ENCODE measurements around the gene ARHGAP18.

The ARHGAP18 gene

GRCh38 chr6:129748901-129749748, 39.1 kb upstream of the ARHGAP18 start:
- H3K27me3 ChIP-seq (replicated peaks in 2 of 5; ENCODE audit: control insufficient read depth in 4 of 5, insufficient read depth in 5 of 5, low read length in 4 of 5): peaks cover 0 to 34% (median 5%) of the 10 kb centered on the region in 5 experiments
- H3K4me1 ChIP-seq (ENCODE audit: control extremely low read depth in 1 of 4, control insufficient read depth in 4 of 4, insufficient read depth in 4 of 4, low read length in 3 of 4): peaks cover 22 to 41% (median 29%) of the 10 kb centered on the region in 4 experiments
- no peaks in the 10 kb centered on the region for H3K36me3 ChIP-seq (ENCODE audit: control insufficient read depth in 4 of 4, insufficient read depth in 4 of 4, low read length in 3 of 4)
- ChIA-PET POLR2A (no interaction called here), CTCF (interaction anchor here (0.8 to 1.5 kb wide), 5 partner anchors 18 to 145 kb away, joined by 3 to 6 read pairs (median 4); no protein-coding TSS in a partner anchor)
- H3K4me3 ChIP-seq (ENCODE audit: control insufficient read depth in 1 of 7, extremely low read depth in 1 of 7, insufficient read depth in 4 of 7, low read depth in 2 of 7, low read length in 6 of 7): peak overlapping the region in 3 of 7 experiments; percentile 15 to 62 (median 28)
- DNase-seq: no peak
- WGBS (ENCODE audit: insufficient coverage): 67% methylated on average over 5 of the region's 7 CpGs
- H3K27ac ChIP-seq (ENCODE audit: insufficient read depth in 1 of 2, low read depth in 1 of 2, low read length in 2 of 2, poor library complexity in 1 of 2, severe bottlenecking in 2 of 2): no peak overlapping the region
- H3K9me3 ChIP-seq (ENCODE audit: control extremely low read depth in 1 of 5, control insufficient read depth in 4 of 5, insufficient read depth in 2 of 5, low read depth in 1 of 5, low read length in 4 of 5): no peaks in the 10 kb centered on the region

GRCh38 chr6:129748212-129748900, 38.4 kb upstream of the ARHGAP18 start:
- peak overlapping the region in 5 of 7 experiments; percentile 8 to 62 (median 33) for H3K4me3 ChIP-seq (ENCODE audit: control insufficient read depth in 1 of 7, extremely low read depth in 1 of 7, insufficient read depth in 4 of 7, low read depth in 2 of 7, low read length in 6 of 7)
- WGBS (ENCODE audit: insufficient coverage): 9% methylated on average over 2 of the region's 4 CpGs
- DNase-seq: peak in 2 of 3 donors; percentile 74 to 83
- peaks cover 0 to 38% (median 5%) of the 10 kb centered on the region in 5 experiments for H3K27me3 ChIP-seq (replicated peaks in 2 of 5; ENCODE audit: control insufficient read depth in 4 of 5, insufficient read depth in 5 of 5, low read length in 4 of 5)
- POLR2A ChIA-PET: interaction anchor here (0.6 kb wide), 1 partner anchor 35 kb away, joined by 3 read pairs; no protein-coding TSS in a partner anchor
- no peak overlapping the region for H3K27ac ChIP-seq (ENCODE audit: insufficient read depth in 1 of 2, low read depth in 1 of 2, low read length in 2 of 2, poor library complexity in 1 of 2, severe bottlenecking in 2 of 2)
- peaks cover 22 to 38% (median 29%) of the 10 kb centered on the region in 4 experiments for H3K4me1 ChIP-seq (ENCODE audit: control extremely low read depth in 1 of 4, control insufficient read depth in 4 of 4, insufficient read depth in 4 of 4, low read length in 3 of 4)
- H3K9me3 ChIP-seq (ENCODE audit: control extremely low read depth in 1 of 5, control insufficient read depth in 4 of 5, insufficient read depth in 2 of 5, low read depth in 1 of 5, low read length in 4 of 5): no peaks in the 10 kb centered on the region
- no peaks in the 10 kb centered on the region for H3K36me3 ChIP-seq (ENCODE audit: control insufficient read depth in 4 of 4, insufficient read depth in 4 of 4, low read length in 3 of 4)
- CTCF ChIA-PET: interaction anchor here (0.8 to 1.4 kb wide), 3 partner anchors 19 to 145 kb away, joined by 3 to 4 read pairs (median 4); no protein-coding TSS in a partner anchor

DNA sequence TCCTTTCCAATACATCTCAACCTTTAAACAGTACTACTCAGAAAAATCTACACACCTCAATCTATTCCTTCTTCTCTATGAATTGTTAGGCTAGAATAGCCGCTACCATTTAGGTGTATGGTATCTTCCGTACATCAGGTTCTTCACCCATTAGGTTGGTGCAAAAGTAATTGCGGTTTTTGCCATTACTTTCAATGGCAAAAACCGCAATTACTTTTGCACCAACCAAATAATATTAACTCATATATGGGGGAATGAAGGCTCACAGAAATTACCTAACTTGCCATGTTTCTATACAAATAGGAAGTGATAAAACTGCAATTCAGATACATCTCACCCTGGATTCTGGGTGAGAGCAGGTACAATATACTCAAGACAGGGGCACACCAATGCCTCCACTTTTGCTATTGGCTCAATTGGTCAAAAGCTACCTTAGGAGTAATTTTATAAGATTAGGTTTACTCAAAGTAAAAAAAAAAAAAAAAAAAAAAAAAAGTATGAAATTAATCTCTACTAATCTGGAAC, 37.7 kb upstream of the ARHGAP18 start:
- Histone ChIP-seq H3K9me3 (ENCODE audit: control extremely low read depth in 1 of 5, control insufficient read depth in 4 of 5, insufficient read depth in 2 of 5, low read depth in 1 of 5, low read length in 4 of 5) (no peaks in the 10 kb centered on the region), H3K4me1 (ENCODE audit: control extremely low read depth in 1 of 4, control insufficient read depth in 4 of 4, insufficient read depth in 4 of 4, low read length in 3 of 4) (peaks cover 22 to 31% (median 29%) of the 10 kb centered on the region in 4 experiments), H3K27me3 (replicated peaks in 2 of 5; ENCODE audit: control insufficient read depth in 4 of 5, insufficient read depth in 5 of 5, low read length in 4 of 5) (peaks cover 0 to 41% (median 5%) of the 10 kb centered on the region in 5 experiments), H3K36me3 (ENCODE audit: control insufficient read depth in 4 of 4, insufficient read depth in 4 of 4, low read length in 3 of 4) (no peaks in the 10 kb centered on the region), H3K27ac (ENCODE audit: insufficient read depth in 1 of 2, low read depth in 1 of 2, low read length in 2 of 2, poor library complexity in 1 of 2, severe bottlenecking in 2 of 2) (no peak overlapping the region), H3K4me3 (ENCODE audit: control insufficient read depth in 1 of 7, extremely low read depth in 1 of 7, insufficient read depth in 4 of 7, low read depth in 2 of 7, low read length in 6 of 7) (peak overlapping the region in 1 of 7 experiments; percentile 44)
- no CpG with 5 or more reads among the region's 4 CpGs for WGBS (ENCODE audit: insufficient coverage)
- no peak for DNase-seq
- POLR2A ChIA-PET: no interaction called here
- CTCF ChIA-PET: interaction anchor here (0.8 to 1.4 kb wide), 3 partner anchors 18 to 144 kb away, joined by 3 to 4 read pairs (median 4); no protein-coding TSS in a partner anchor

DNA sequence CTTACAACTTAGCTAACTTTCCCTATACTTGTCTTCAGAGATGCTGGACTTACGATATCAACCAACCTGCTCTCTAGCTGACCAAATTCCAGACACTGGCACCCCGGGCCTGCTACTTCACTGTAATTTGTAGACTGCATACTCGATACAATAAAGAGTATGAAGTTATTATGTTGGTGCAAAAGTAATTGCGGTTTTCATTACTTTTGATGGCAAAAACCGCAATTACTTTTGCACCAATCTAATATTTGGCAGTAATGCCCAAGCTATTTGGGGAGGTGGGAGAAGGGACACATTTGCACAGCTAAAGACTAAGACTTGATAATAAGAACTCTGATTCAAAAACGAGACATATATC, 34.9 kb upstream of the ARHGAP18 start:
- Histone ChIP-seq H3K36me3 (ENCODE audit: control insufficient read depth in 4 of 4, insufficient read depth in 4 of 4, low read length in 3 of 4) (no peaks in the 10 kb centered on the region), H3K4me1 (ENCODE audit: control extremely low read depth in 1 of 4, control insufficient read depth in 4 of 4, insufficient read depth in 4 of 4, low read length in 3 of 4) (peaks cover 16 to 22% (median 18%) of the 10 kb centered on the region in 4 experiments), H3K4me3 (ENCODE audit: control insufficient read depth in 1 of 7, extremely low read depth in 1 of 7, insufficient read depth in 4 of 7, low read depth in 2 of 7, low read length in 6 of 7) (no peak overlapping the region), H3K27me3 (replicated peaks in 2 of 5; ENCODE audit: control insufficient read depth in 4 of 5, insufficient read depth in 5 of 5, low read length in 4 of 5) (peaks cover 0 to 55% (median 7%) of the 10 kb centered on the region in 5 experiments), H3K9me3 (ENCODE audit: control extremely low read depth in 1 of 5, control insufficient read depth in 4 of 5, insufficient read depth in 2 of 5, low read depth in 1 of 5, low read length in 4 of 5) (no peaks in the 10 kb centered on the region), H3K27ac (ENCODE audit: insufficient read depth in 1 of 2, low read depth in 1 of 2, low read length in 2 of 2, poor library complexity in 1 of 2, severe bottlenecking in 2 of 2) (no peak overlapping the region)
- no peak for DNase-seq
- ChIA-PET POLR2A (no interaction called here), CTCF (interaction anchor here (0.9 to 5.7 kb wide), 5 partner anchors 14 to 147 kb away, joined by 3 to 27 read pairs (median 4); no protein-coding TSS in a partner anchor)
- 94% methylated on average over 4 of the region's 6 CpGs for WGBS (ENCODE audit: insufficient coverage)

- peaks cover 12 to 16% (median 13%) of the 10 kb centered on the region in 4 experiments for H3K4me1 ChIP-seq (ENCODE audit: control extremely low read depth in 1 of 4, control insufficient read depth in 4 of 4, insufficient read depth in 4 of 4, low read length in 3 of 4)
- CTCF ChIA-PET: interaction anchor here (0.9 to 5.7 kb wide), 6 partner anchors 14 to 147 kb away, joined by 3 to 27 read pairs (median 4); no protein-coding TSS in a partner anchor
- no peak overlapping the region for H3K27ac ChIP-seq (ENCODE audit: insufficient read depth in 1 of 2, low read depth in 1 of 2, low read length in 2 of 2, poor library complexity in 1 of 2, severe bottlenecking in 2 of 2)
- no peak for DNase-seq
- POLR2A ChIA-PET: no interaction called here
- no peak overlapping the region for H3K4me3 ChIP-seq (ENCODE audit: control insufficient read depth in 1 of 7, extremely low read depth in 1 of 7, insufficient read depth in 4 of 7, low read depth in 2 of 7, low read length in 6 of 7)
- 100% methylated on average over 3 of the region's 4 CpGs for WGBS (ENCODE audit: insufficient coverage)
- no peaks in the 10 kb centered on the region for H3K9me3 ChIP-seq (ENCODE audit: control extremely low read depth in 1 of 5, control insufficient read depth in 4 of 5, insufficient read depth in 2 of 5, low read depth in 1 of 5, low read length in 4 of 5)
- H3K27me3 ChIP-seq (replicated peaks in 2 of 5; ENCODE audit: control insufficient read depth in 4 of 5, insufficient read depth in 5 of 5, low read length in 4 of 5): peaks cover 0 to 55% (median 7%) of the 10 kb centered on the region in 5 experiments
- no peaks in the 10 kb centered on the region for H3K36me3 ChIP-seq (ENCODE audit: control insufficient read depth in 4 of 4, insufficient read depth in 4 of 4, low read length in 3 of 4)
These were observed 34.4 kb upstream of the ARHGAP18 start for GRCh38 chr6:129744201-129744879.

DNA sequence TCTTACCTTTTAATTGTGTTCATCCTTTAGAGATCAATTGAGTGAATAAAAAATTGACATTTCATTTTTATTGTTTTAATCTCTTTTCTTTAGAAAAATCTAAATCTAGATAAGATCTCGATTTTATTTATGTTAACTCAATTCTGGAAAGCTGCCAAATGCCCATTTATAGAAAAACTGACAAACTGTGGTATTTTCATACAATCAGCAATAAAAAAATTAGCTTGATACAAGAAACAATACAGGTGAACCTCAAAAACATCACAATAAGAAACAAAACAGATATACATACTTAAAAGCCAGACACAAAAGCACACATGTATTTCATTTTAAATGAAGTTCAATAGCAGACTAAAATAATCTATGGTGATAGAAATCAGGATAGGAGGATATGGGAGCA, 30.0 kb upstream of the ARHGAP18 start:
- Histone ChIP-seq H3K27me3 (replicated peaks in 2 of 5; ENCODE audit: control insufficient read depth in 4 of 5, insufficient read depth in 5 of 5, low read length in 4 of 5) (peaks cover 0 to 28% (median 8%) of the 10 kb centered on the region in 5 experiments), H3K27ac (ENCODE audit: insufficient read depth in 1 of 2, low read depth in 1 of 2, low read length in 2 of 2, poor library complexity in 1 of 2, severe bottlenecking in 2 of 2) (no peak overlapping the region), H3K9me3 (ENCODE audit: control extremely low read depth in 1 of 5, control insufficient read depth in 4 of 5, insufficient read depth in 2 of 5, low read depth in 1 of 5, low read length in 4 of 5) (no peaks in the 10 kb centered on the region), H3K4me1 (ENCODE audit: control extremely low read depth in 1 of 4, control insufficient read depth in 4 of 4, insufficient read depth in 4 of 4, low read length in 3 of 4) (no peaks in the 10 kb centered on the region), H3K36me3 (ENCODE audit: control insufficient read depth in 4 of 4, insufficient read depth in 4 of 4, low read length in 3 of 4) (no peaks in the 10 kb centered on the region), H3K4me3 (ENCODE audit: control insufficient read depth in 1 of 7, extremely low read depth in 1 of 7, insufficient read depth in 4 of 7, low read depth in 2 of 7, low read length in 6 of 7) (no peak overlapping the region)
- no CpG with 5 or more reads among the region's 1 CpG for WGBS (ENCODE audit: insufficient coverage)
- DNase-seq: no peak
- CTCF ChIA-PET: interaction anchor here (1.1 to 1.5 kb wide), 3 partner anchors 10 to 28 kb away, joined by 3 to 5 read pairs (median 4); no protein-coding TSS in a partner anchor
- POLR2A ChIA-PET: no interaction called here

Measured in common myeloid progenitor, CD34-positive (primary cell).